Daoy (cell line): ENCODE measurements around the gene TMEM229A. TPM values are rescaled to one million over a fixed set of nuclear protein-coding genes. Genes with fewer than 3 reads are reported as not detected.
"Not testable (repeated sequence)": the region's sequence is repeated elsewhere in the genome, so short reads cannot be mapped to it uniquely, and the experiment has no call there.

ENCODE experiments used
- DNase-seq: peaks from one replicate; pipeline ENCODE4 v3.0.0-alpha.2; 2015; ENCODE audit warnings: low read depth
- total RNA-seq: library from RNA; depleted of rRNA; stranded (reverse); fragments of >200 nt; shearing (Covaris generic); gene quantifications from 2 replicates; pipeline ENCODE4 v1.2.3, GENCODE V29; 2014; rRNA removed

The TMEM229A gene
- total RNA-seq = not detected in 2 replicates

DNA sequence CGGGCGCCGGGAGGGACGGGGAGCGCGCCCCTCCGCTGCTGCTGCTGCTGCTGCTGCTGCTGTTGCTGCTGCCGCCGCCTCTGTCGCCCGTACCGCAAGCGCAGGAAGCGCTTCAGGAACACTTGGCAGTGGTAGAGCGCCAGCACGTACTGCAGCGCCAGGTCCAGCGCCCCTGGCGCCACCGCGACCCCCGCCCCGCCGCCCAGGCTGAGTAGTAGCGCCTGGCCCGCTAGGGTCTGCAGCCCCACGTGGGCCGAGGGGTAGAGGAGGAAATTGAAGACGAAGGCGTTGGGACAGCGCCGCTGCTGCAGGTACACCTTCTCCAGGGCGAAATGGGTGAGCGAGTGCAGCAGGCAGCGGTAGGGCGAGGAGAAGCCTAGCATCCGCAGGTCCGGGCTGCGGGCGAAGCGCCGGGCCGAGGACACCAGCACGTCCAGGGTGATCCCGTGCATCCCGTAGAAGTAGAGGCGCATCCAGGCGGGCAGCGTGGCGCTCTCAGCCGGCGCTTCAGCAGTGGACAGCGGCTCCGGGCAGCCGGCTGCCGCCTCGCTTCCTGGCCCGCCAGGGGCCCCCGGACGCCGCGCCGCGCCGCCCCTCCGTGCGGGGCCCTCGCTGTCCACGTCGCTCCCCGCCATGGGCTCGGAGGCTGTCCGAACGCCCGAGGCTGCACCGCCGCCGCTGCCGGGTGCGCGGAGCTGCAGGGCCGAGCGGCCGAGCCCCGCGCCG lies at the start of gene TMEM229A:
TMEM229A (minus strand) TSS at position 699 of the 726 bp plus-strand sequence; CDS start at position 635, 64 bp downstream.
- DNase-seq = peak; percentile 70

- DNase-seq = not testable (repeated sequence)
Observed at GRCh38 chr7:124082234-124082633, 49.4 kb upstream of the TMEM229A start.

DNA sequence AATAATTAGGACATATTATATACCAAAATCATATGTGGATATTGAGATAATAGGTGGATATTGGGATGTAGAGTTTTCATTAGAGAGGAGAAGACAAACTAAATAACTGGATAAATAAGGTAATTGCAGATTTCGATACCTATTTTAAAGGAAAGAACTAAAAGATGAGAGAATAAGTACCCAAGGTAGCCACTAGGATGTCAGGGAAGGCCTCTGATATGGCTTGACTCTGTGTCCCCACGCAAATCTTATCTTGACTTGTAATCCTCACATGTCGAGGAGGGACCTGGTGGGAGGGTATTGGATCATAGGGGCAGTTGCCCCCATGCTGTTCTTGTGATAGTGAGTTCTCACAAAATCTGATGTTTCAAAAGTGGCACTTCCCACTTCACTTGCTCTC lies 44.7 kb upstream of the TMEM229A start:
- DNase-seq = no peak

GRCh38 chr7:124076841-124077240 lies 44.0 kb upstream of the TMEM229A start:
- no peak for DNase-seq

DNA sequence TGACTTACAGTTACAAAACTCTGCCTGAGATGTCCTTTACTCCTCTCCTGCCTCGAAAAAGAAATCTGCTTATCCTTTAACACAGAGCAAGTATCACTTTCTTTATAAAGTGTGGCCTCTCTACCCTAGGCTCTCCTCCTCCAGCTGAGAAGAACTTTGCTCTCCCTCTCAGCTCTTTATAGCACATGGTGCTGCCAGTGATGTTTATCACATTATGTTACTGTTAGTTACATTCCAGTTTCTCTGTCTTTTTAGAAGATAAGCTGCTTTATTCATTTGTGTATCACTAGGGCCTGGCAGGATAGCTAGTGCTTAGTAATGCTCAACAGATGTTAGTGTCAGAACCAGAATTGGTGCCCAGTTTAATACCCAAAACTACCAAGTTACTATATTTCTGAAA lies 41.1 kb upstream of the TMEM229A start:
- DNase-seq = no peak

- no peak for DNase-seq
Observed at GRCh38 chr7:124073310-124073645, 40.4 kb upstream of the TMEM229A start.

- peak; percentile 70 for DNase-seq
Observed at GRCh38 chr7:124072603-124073309, 39.9 kb upstream of the TMEM229A start.

- DNase-seq = no peak
Observed at GRCh38 chr7:124071843-124072242, 39.0 kb upstream of the TMEM229A start.

DNA sequence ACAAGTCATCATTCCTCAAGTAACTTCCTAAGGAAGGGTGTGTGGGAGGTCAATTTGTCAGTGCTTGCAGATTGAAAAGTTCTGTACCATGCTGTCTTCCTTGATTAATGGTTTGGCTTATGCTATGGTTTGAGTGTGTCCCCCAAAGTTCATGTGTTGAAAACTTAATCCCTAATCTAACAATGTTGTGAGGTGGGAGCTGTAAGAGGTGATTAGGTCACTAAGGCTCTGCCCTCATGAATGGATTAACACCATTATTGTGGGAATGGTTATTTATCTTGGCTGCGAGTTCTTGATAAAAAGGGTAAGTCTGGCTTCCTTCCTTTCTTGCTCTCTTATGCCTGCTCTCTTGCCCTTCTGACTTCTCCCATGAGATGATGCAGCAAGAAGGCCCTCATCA lies 29.3 kb upstream of the TMEM229A start:
- no peak for DNase-seq

DNA sequence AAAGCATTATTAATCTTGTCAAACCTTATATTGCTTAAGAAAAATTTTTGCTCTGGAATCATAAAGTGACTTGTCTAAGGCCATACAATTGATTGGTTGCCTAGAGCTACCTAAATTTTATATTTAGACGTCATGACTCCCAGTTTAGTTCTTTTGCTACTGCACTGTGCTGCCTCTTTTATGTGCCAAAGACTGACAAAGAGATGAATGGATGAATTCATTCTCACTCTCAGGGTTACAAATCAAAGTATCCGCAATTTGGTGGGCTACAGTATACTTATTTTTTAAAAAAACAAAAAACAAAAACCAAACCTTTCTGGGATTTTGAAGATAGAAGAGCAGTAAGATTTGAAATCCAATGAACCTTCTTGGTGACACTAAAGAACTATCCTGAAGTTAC lies 27.7 kb upstream of the TMEM229A start:
- DNase-seq = no peak

GRCh38 chr7:124059375-124059774 lies 26.5 kb upstream of the TMEM229A start:
- DNase-seq = no peak

GRCh38 chr7:124058515-124058914 lies 25.6 kb upstream of the TMEM229A start:
- no peak for DNase-seq

GRCh38 chr7:124057872-124058271 lies 25.0 kb upstream of the TMEM229A start:
- no peak for DNase-seq

DNA sequence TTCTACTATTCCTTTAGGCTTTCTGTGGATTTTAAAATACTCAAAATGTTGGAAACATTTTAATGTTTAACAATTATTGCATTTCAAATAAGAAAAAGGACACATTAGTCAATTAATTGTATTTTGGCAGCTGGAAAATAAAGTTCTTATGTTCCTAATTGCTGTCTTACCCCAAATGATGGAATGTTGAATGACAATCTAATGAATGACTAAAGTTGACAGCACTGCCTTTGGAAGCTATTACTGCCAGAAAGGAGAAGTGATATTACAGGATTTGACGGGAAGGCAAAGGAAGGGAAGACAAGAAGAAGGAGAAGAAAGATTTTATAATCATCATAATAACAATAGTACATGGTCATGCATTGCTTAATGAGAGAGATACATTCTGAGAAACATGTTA lies 23.4 kb upstream of the TMEM229A start:
- DNase-seq = no peak

DNA sequence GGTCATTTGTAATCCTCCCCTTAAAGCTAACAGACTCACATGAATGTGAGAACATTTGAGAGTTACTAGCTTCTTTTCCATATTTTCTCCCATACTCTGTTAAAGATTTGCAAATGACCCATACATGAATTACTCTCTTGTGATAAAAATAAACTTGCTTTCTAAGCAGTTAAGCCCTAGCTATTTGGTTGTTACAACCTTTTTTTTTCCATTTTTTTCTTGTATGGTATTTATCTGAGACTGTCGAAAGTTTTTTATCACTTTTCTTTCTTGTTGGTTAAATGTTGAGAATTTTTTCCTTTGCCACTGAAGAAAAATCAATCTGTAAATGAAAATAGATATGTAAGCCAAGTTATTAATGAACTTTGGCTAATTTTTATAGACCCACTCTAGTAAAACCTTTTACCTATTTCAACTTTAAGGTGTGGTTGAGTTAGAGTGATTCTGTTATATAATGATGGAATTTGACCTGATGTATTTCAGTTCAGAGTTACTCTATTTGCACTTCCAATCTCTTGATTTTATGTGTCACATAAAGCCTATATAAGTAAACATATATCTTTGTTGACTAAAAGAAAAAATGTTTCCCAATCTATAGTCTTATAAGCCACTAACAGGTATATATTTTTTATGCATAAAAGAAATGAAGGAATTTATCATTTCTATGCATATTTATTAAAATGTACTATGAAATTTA lies 19.0 kb upstream of the TMEM229A start:
- no peak for DNase-seq

GRCh38 chr7:124042826-124043225 lies 10.0 kb upstream of the TMEM229A start:
- DNase-seq = no peak

- no peak for DNase-seq
Observed at GRCh38 chr7:124041439-124041838, 8.6 kb upstream of the TMEM229A start.

GRCh38 chr7:124037902-124038301 lies 5.0 kb upstream of the TMEM229A start:
- DNase-seq = not testable (repeated sequence)

- no peak for DNase-seq
Observed at GRCh38 chr7:124035706-124036105, 2.8 kb upstream of the TMEM229A start.

GRCh38 chr7:124034754-124035100 lies 1.9 kb upstream of the TMEM229A start:
- DNase-seq = no peak

GRCh38 chr7:124033807-124034753 lies 1.2 kb upstream of the TMEM229A start:
- no peak for DNase-seq
